Peyer's patch (tissue), 4 donors: ENCODE results near the gene CUBN. TPM values are rescaled to one million over a fixed set of nuclear protein-coding genes. Genes with fewer than 3 reads are reported as not detected.
"Not testable (repeated sequence)": the region's sequence is repeated elsewhere in the genome, so short reads cannot be mapped to it uniquely, and the experiment has no call there.

ENCODE experiments used
- DNase-seq, 3 donors: peaks; one replicate each; pipeline ENCODE4 v3.0.0-alpha.2; 2017 to 2019
- H3K27ac ChIP-seq, 4 donors: fragments of 200-600 bp; sonication (generic); one replicate each; pipeline ENCODE4 v1.5.1; 2016 to 2019
- H3K27me3 ChIP-seq, 2 donors: fragments of 200-600 bp; sonication (generic); one replicate each; pipeline ENCODE4 v1.5.1; 2019
- H3K36me3 ChIP-seq, 3 donors: fragments of 200-600 bp; sonication (generic); one replicate each; pipeline ENCODE4 v1.5.1; 2016 to 2019
- H3K4me1 ChIP-seq, 4 donors: fragments of 200-600 bp; sonication (generic); one replicate each; pipeline ENCODE4 v1.5.1; 2016 to 2019
- H3K4me3 ChIP-seq, 4 donors: fragments of 200-600 bp; sonication (generic); 1 replicate in 3 of 4; 2 replicates in 1 of 4; pipeline ENCODE4 v1.5.1; 2016 to 2019; ENCODE audit warnings: mild to moderate bottlenecking in 1 of 4
- H3K9me3 ChIP-seq, 4 donors: fragments of 200-600 bp; sonication (generic); one replicate each; pipeline ENCODE4 v1.5.1; 2016 to 2019; ENCODE audit warnings: mild to moderate bottlenecking in 1 of 4
- CTCF ChIP-seq, 6 experiments: fragments of 450-650 bp in 4 of 6; fragments of 200-600 bp in 2 of 6; sonication (generic) in 1 of 6; IDR thresholded peaks; one replicate each; pipeline ENCODE4 v1.5.1; 2017 to 2019; ENCODE audit warnings: antibody characterized with exemption in 6 of 6, mild to moderate bottlenecking in 3 of 6, moderate library complexity in 1 of 6
- POLR2A ChIP-seq, 2 donors: fragments of 450-650 bp; IDR thresholded peaks; one replicate each; pipeline ENCODE4 v1.5.1; 2017; ENCODE audit warnings: antibody characterized with exemption in 2 of 2, mild to moderate bottlenecking in 2 of 2, moderate library complexity in 2 of 2
- total RNA-seq, 4 donors: library from RNA; depleted of rRNA; stranded (reverse); fragments of >200 nt; gene quantifications; one replicate each; pipeline ENCODE4 v1.1.0, GENCODE V29; 2016

CUBN gene
- total RNA-seq, 4 donors from 2014 or later: 2.5 to 329 (median 126) TPM

- Histone ChIP-seq H3K36me3 (peaks cover 0 to 6% (median 0%) of the 10 kb centered on the region in 3 donors), H3K4me3 (no peak overlapping the region), H3K27me3 (no peaks in the 10 kb centered on the region), H3K4me1 (peaks cover 0 to 6% (median 0%) of the 10 kb centered on the region in 4 donors), H3K27ac (no peak overlapping the region), H3K9me3 (no peaks in the 10 kb centered on the region)
- no peak for TF ChIP-seq CTCF (IDR thresholded peaks at IDR 0.05)
- no peak for TF ChIP-seq POLR2A (IDR thresholded peaks at IDR 0.05)
- DNase-seq: no peak
These were observed 7.6 kb downstream of the CUBN start for GRCh38 chr10:17122052-17122451.

- no peak overlapping the region for H3K27ac ChIP-seq
These were observed 8.9 kb downstream of the CUBN start for GRCh38 chr10:17120694-17121093.

GRCh38 chr10:17119845-17120244, 9.8 kb downstream of the CUBN start:
- peaks cover 0 to 6% (median 0%) of the 10 kb centered on the region in 4 donors for H3K4me1 ChIP-seq
- no peak for TF ChIP-seq POLR2A (IDR thresholded peaks at IDR 0.05)
- no peak for TF ChIP-seq CTCF (IDR thresholded peaks at IDR 0.05)
- no peak overlapping the region for H3K4me3 ChIP-seq
- H3K27ac ChIP-seq: no peak overlapping the region
- no peak for DNase-seq
- no peaks in the 10 kb centered on the region for H3K27me3 ChIP-seq
- H3K36me3 ChIP-seq: no peaks in the 10 kb centered on the region
- no peaks in the 10 kb centered on the region for H3K9me3 ChIP-seq

More at GRCh38 chr10:17120694-17121093, 8.9 kb downstream of the CUBN start:
- H3K9me3 ChIP-seq: no peaks in the 10 kb centered on the region
- peaks cover 0 to 6% (median 0%) of the 10 kb centered on the region in 4 donors for H3K4me1 ChIP-seq
- TF ChIP-seq POLR2A (IDR thresholded peaks at IDR 0.05): no peak
- TF ChIP-seq CTCF (IDR thresholded peaks at IDR 0.05): no peak
- no peak overlapping the region for H3K4me3 ChIP-seq
- no peaks in the 10 kb centered on the region for H3K27me3 ChIP-seq
- no peaks in the 10 kb centered on the region for H3K36me3 ChIP-seq
- no peak for DNase-seq

- TF ChIP-seq CTCF (IDR thresholded peaks at IDR 0.05) (no peak), POLR2A (IDR thresholded peaks at IDR 0.05) (no peak)
- peak overlapping the region in 3 of 4 donors; percentile 41 to 73 (median 61) for H3K27ac ChIP-seq
- DNase-seq: peak in 2 of 3 donors; percentile 58 to 59
- peak overlapping the region in 1 of 4 donors; percentile 6 for H3K4me3 ChIP-seq
- peaks cover 0 to 5% (median 0%) of the 10 kb centered on the region in 3 donors for H3K36me3 ChIP-seq
- H3K9me3 ChIP-seq: no peaks in the 10 kb centered on the region
- peaks cover 0 to 14% (median 0%) of the 10 kb centered on the region in 4 donors for H3K4me1 ChIP-seq
- no peaks in the 10 kb centered on the region for H3K27me3 ChIP-seq
These were observed 13.4 kb downstream of the CUBN start for GRCh38 chr10:17116193-17116592.

GRCh38 chr10:17115683-17116082, 13.9 kb downstream of the CUBN start:
- Histone ChIP-seq H3K27me3 (no peaks in the 10 kb centered on the region), H3K36me3 (peaks cover 0 to 5% (median 0%) of the 10 kb centered on the region in 3 donors), H3K4me1 (peaks cover 0 to 14% (median 0%) of the 10 kb centered on the region in 4 donors), H3K4me3 (no peak overlapping the region), H3K27ac (peak overlapping the region in 2 of 4 donors; percentile 67 to 73), H3K9me3 (no peaks in the 10 kb centered on the region)
- DNase-seq: peak in 1 of 3 donors; percentile 64
- peak in 3 of 6 experiments; percentile 62 to 67 (median 64) for TF ChIP-seq CTCF (IDR thresholded peaks at IDR 0.05)
- TF ChIP-seq POLR2A (IDR thresholded peaks at IDR 0.05): no peak

- H3K9me3 ChIP-seq, H3K27me3 ChIP-seq, H3K4me3 ChIP-seq, H3K36me3 ChIP-seq: not testable (repeated sequence)
- peak overlapping the region in 2 of 4 donors; percentile 41 to 67 for H3K27ac ChIP-seq
- peak in 1 of 3 donors; percentile 58 for DNase-seq
- peaks cover 0 to 14% (median 0%) of the 10 kb centered on the region in 4 donors for H3K4me1 ChIP-seq
These were observed 14.7 kb downstream of the CUBN start for GRCh38 chr10:17114878-17115444.
